Measurements from ENCODE around the gene STAB2. TPM values are rescaled to one million over a fixed set of nuclear protein-coding genes. Genes with fewer than 3 reads are reported as not detected.

Gene STAB2
- total and polyA plus RNA-seq, 4 donors, result 0.21 to 0.45 TPM; not detected in 2

GRCh38 chr12:103773109-103773910, 186.2 kb downstream of the STAB2 start:
- intact Hi-C loops (cut with DNase I), result loop anchor here (5.0 kb wide), 2 partner anchors 64 to 104 kb away; no protein-coding TSS in a partner anchor
- Histone ChIP-seq H3K36me3 (ENCODE audit: control insufficient read depth in 1 of 2, insufficient read depth in 2 of 2, low read length in 1 of 2) (peaks cover 14 to 19% of the 10 kb centered on the region in 2 donors), H3K4me1 (ENCODE audit: control insufficient read depth in 1 of 2, insufficient read depth in 2 of 2, low read length in 2 of 2) (no peaks in the 10 kb centered on the region), H3K27me3 (ENCODE audit: control insufficient read depth in 1 of 2, insufficient read depth in 2 of 2, low read length in 1 of 2) (no peaks in the 10 kb centered on the region), H3K27ac (ENCODE audit: low read depth in 1 of 2, low read length in 2 of 2) (no peak overlapping the region), H3K9me3 (ENCODE audit: control insufficient read depth, low read length) (no peaks in the 10 kb centered on the region), H3K4me3 (ENCODE audit: low read length in 2 of 2) (no peak overlapping the region)
- no peak for DNase-seq
- WGBS, 2 donors, result 30 to 31% methylated on average over 4 of the region's 4 CpGs
- peak; percentile 7 for ATAC-seq (ENCODE audit: low FRiP score)

- ATAC-seq (ENCODE audit: low FRiP score) (no peak), DNase-seq (no peak)
- no peak overlapping the region for H3K27ac ChIP-seq (ENCODE audit: low read depth in 1 of 2, low read length in 2 of 2)
- H3K4me3 ChIP-seq (ENCODE audit: low read length in 2 of 2), result no peak overlapping the region
- WGBS, 2 donors, result 78 to 82% methylated on average over 10 of the region's 10 CpGs
- H3K36me3 ChIP-seq (ENCODE audit: control insufficient read depth in 1 of 2, insufficient read depth in 2 of 2, low read length in 1 of 2), result peaks cover 13 to 17% of the 10 kb centered on the region in 2 donors
- no peaks in the 10 kb centered on the region for H3K27me3 ChIP-seq (ENCODE audit: control insufficient read depth in 1 of 2, insufficient read depth in 2 of 2, low read length in 1 of 2)
- intact Hi-C loops (cut with DNase I), result loop anchor here (5.0 kb wide), 2 partner anchors 62 to 102 kb away; no protein-coding TSS in a partner anchor
- no peaks in the 10 kb centered on the region for H3K9me3 ChIP-seq (ENCODE audit: control insufficient read depth, low read length)
- H3K4me1 ChIP-seq (ENCODE audit: control insufficient read depth in 1 of 2, insufficient read depth in 2 of 2, low read length in 2 of 2), result no peaks in the 10 kb centered on the region
Measured at GRCh38 chr12:103774977-103775560, 188.0 kb downstream of the STAB2 start.

GRCh38 chr12:103778781-103779180, 191.7 kb downstream of the STAB2 start:
- Histone ChIP-seq H3K9me3 (ENCODE audit: control insufficient read depth, low read length) (no peaks in the 10 kb centered on the region), H3K4me3 (ENCODE audit: low read length in 2 of 2) (no peak overlapping the region), H3K36me3 (ENCODE audit: control insufficient read depth in 1 of 2, insufficient read depth in 2 of 2, low read length in 1 of 2) (peaks cover 16% of the 10 kb centered on the region in 2 donors), H3K27ac (ENCODE audit: low read depth in 1 of 2, low read length in 2 of 2) (no peak overlapping the region), H3K4me1 (ENCODE audit: control insufficient read depth in 1 of 2, insufficient read depth in 2 of 2, low read length in 2 of 2) (no peaks in the 10 kb centered on the region), H3K27me3 (ENCODE audit: control insufficient read depth in 1 of 2, insufficient read depth in 2 of 2, low read length in 1 of 2) (no peaks in the 10 kb centered on the region)
- ATAC-seq (ENCODE audit: low FRiP score), result no peak
- intact Hi-C loops (cut with DNase I), result no loop called here
- 67 to 68% methylated on average over 6 of the region's 6 CpGs for whole genome bisulfite sequencing, 2 donors
- no peak for DNase-seq

- DNase-seq, result no peak
Measured at GRCh38 chr12:103779410-103780092, 192.5 kb downstream of the STAB2 start.

GRCh38 chr12:103780093-103780440, 193.0 kb downstream of the STAB2 start:
- peaks cover 16 to 24% of the 10 kb centered on the region in 2 donors for H3K36me3 ChIP-seq (ENCODE audit: control insufficient read depth in 1 of 2, insufficient read depth in 2 of 2, low read length in 1 of 2)
- no peak overlapping the region for H3K27ac ChIP-seq (ENCODE audit: low read depth in 1 of 2, low read length in 2 of 2)
- no peaks in the 10 kb centered on the region for H3K27me3 ChIP-seq (ENCODE audit: control insufficient read depth in 1 of 2, insufficient read depth in 2 of 2, low read length in 1 of 2)
- ATAC-seq (ENCODE audit: low FRiP score), result no peak
- no peaks in the 10 kb centered on the region for H3K4me1 ChIP-seq (ENCODE audit: control insufficient read depth in 1 of 2, insufficient read depth in 2 of 2, low read length in 2 of 2)
- intact Hi-C loops (cut with DNase I), result no loop called here
- WGBS, 2 donors, result 91 to 95% methylated on average over 4 of the region's 4 CpGs
- H3K9me3 ChIP-seq (ENCODE audit: control insufficient read depth, low read length), result no peaks in the 10 kb centered on the region
- no peak overlapping the region for H3K4me3 ChIP-seq (ENCODE audit: low read length in 2 of 2)
- DNase-seq, result no peak

More at GRCh38 chr12:103779410-103780092, 192.5 kb downstream of the STAB2 start:
- Histone ChIP-seq H3K9me3 (ENCODE audit: control insufficient read depth, low read length) (no peaks in the 10 kb centered on the region), H3K36me3 (ENCODE audit: control insufficient read depth in 1 of 2, insufficient read depth in 2 of 2, low read length in 1 of 2) (peaks cover 16 to 21% of the 10 kb centered on the region in 2 donors), H3K4me3 (ENCODE audit: low read length in 2 of 2) (no peak overlapping the region), H3K27me3 (ENCODE audit: control insufficient read depth in 1 of 2, insufficient read depth in 2 of 2, low read length in 1 of 2) (no peaks in the 10 kb centered on the region), H3K27ac (ENCODE audit: low read depth in 1 of 2, low read length in 2 of 2) (no peak overlapping the region), H3K4me1 (ENCODE audit: control insufficient read depth in 1 of 2, insufficient read depth in 2 of 2, low read length in 2 of 2) (no peaks in the 10 kb centered on the region)
- intact Hi-C loops (cut with DNase I), result no loop called here
- WGBS, 2 donors, result 72 to 73% methylated on average over 7 of the region's 7 CpGs
- ATAC-seq (ENCODE audit: low FRiP score), result no peak

- Histone ChIP-seq H3K4me1 (ENCODE audit: control insufficient read depth in 1 of 2, insufficient read depth in 2 of 2, low read length in 2 of 2) (no peaks in the 10 kb centered on the region), H3K9me3 (ENCODE audit: control insufficient read depth, low read length) (no peaks in the 10 kb centered on the region), H3K27ac (ENCODE audit: low read depth in 1 of 2, low read length in 2 of 2) (no peak overlapping the region), H3K4me3 (ENCODE audit: low read length in 2 of 2) (no peak overlapping the region), H3K36me3 (ENCODE audit: control insufficient read depth in 1 of 2, insufficient read depth in 2 of 2, low read length in 1 of 2) (peaks cover 18 to 25% of the 10 kb centered on the region in 2 donors), H3K27me3 (ENCODE audit: control insufficient read depth in 1 of 2, insufficient read depth in 2 of 2, low read length in 1 of 2) (no peaks in the 10 kb centered on the region)
- DNase-seq, result no peak
- 92 to 98% methylated on average over 3 of the region's 3 CpGs for WGBS, 2 donors
- intact Hi-C loops (cut with DNase I), result no loop called here
- no peak for ATAC-seq (ENCODE audit: low FRiP score)
Measured at GRCh38 chr12:103780992-103781391, 193.9 kb downstream of the STAB2 start.

- ATAC-seq (ENCODE audit: low FRiP score) (no peak), DNase-seq (no peak)
- 96 to 100% methylated on average over 3 of the region's 3 CpGs for WGBS, 2 donors
- intact Hi-C loops (cut with DNase I), result no loop called here
- Histone ChIP-seq H3K4me3 (ENCODE audit: low read length in 2 of 2) (no peak overlapping the region), H3K9me3 (ENCODE audit: control insufficient read depth, low read length) (no peaks in the 10 kb centered on the region), H3K36me3 (ENCODE audit: control insufficient read depth in 1 of 2, insufficient read depth in 2 of 2, low read length in 1 of 2) (peaks cover 18 to 19% of the 10 kb centered on the region in 2 donors), H3K27ac (ENCODE audit: low read depth in 1 of 2, low read length in 2 of 2) (no peak overlapping the region), H3K27me3 (ENCODE audit: control insufficient read depth in 1 of 2, insufficient read depth in 2 of 2, low read length in 1 of 2) (no peaks in the 10 kb centered on the region), H3K4me1 (ENCODE audit: control insufficient read depth in 1 of 2, insufficient read depth in 2 of 2, low read length in 2 of 2) (no peaks in the 10 kb centered on the region)
Measured at GRCh38 chr12:103782399-103782798, 195.3 kb downstream of the STAB2 start.

GRCh38 chr12:103783744-103784664, 196.9 kb downstream of the STAB2 start:
- H3K4me3 ChIP-seq (ENCODE audit: low read length in 2 of 2), result no peak overlapping the region
- no peaks in the 10 kb centered on the region for H3K27me3 ChIP-seq (ENCODE audit: control insufficient read depth in 1 of 2, insufficient read depth in 2 of 2, low read length in 1 of 2)
- ATAC-seq (ENCODE audit: low FRiP score) (no peak), DNase-seq (no peak)
- 64 to 77% methylated on average over 5 of the region's 5 CpGs for WGBS, 2 donors
- H3K4me1 ChIP-seq (ENCODE audit: control insufficient read depth in 1 of 2, insufficient read depth in 2 of 2, low read length in 2 of 2), result no peaks in the 10 kb centered on the region
- intact Hi-C loops (cut with DNase I), result no loop called here
- no peak overlapping the region for H3K27ac ChIP-seq (ENCODE audit: low read depth in 1 of 2, low read length in 2 of 2)
- H3K36me3 ChIP-seq (ENCODE audit: control insufficient read depth in 1 of 2, insufficient read depth in 2 of 2, low read length in 1 of 2), result peaks cover 12 to 16% of the 10 kb centered on the region in 2 donors
- H3K9me3 ChIP-seq (ENCODE audit: control insufficient read depth, low read length), result no peaks in the 10 kb centered on the region
